SU-DHL-6 (cell line): ENCODE measurements around the gene CRYGN.

ENCODE experiments used
- H2AFZ ChIP-seq: fragments of 200-600 bp; sonication (generic); 2 replicates; pipeline ENCODE4 v1.6.1; 2014; ENCODE audit warnings: low read depth, mild to moderate bottlenecking, moderate library complexity, mixed read lengths, antibody characterized with exemption, low read length; ENCODE audit not compliant: severe bottlenecking
- H3F3A ChIP-seq: fragments of 200-600 bp; shearing (Covaris generic); 2 replicates; pipeline ENCODE4 v1.6.0; 2016; ENCODE audit warnings: antibody characterized with exemption, mild to moderate bottlenecking; ENCODE audit not compliant: insufficient read depth
- H3K27ac ChIP-seq: fragments of 200-600 bp; sonication (generic); 2 replicates; pipeline ENCODE4 v1.5.1; 2016; ENCODE audit warnings: low read depth, mild to moderate bottlenecking, low read length, moderate library complexity, mixed read lengths
- H3K27me3 ChIP-seq: fragments of 200-600 bp; sonication (generic), shearing (Covaris generic); 2 replicates; pipeline ENCODE4 v1.6.0; 2014; ENCODE audit warnings: mild to moderate bottlenecking, low read length
- H3K36me3 ChIP-seq: fragments of 200-600 bp; sonication (generic); 2 replicates; pipeline ENCODE4 v1.6.1; 2014; ENCODE audit warnings: mild to moderate bottlenecking, low read length, mixed read lengths
- H3K4me2 ChIP-seq: fragments of 300-600, 200-600 bp; shearing (Covaris generic), sonication (generic); 2 replicates; pipeline ENCODE4 v1.6.0; 2014; ENCODE audit warnings: low read length, low read depth, mild to moderate bottlenecking; ENCODE audit not compliant: poor library complexity, severe bottlenecking
- H3K4me3 ChIP-seq: fragments of 200-600 bp; sonication (generic); 2 replicates; pipeline ENCODE4 v1.5.1; 2014; ENCODE audit warnings: antibody characterized with exemption, low read length, mild to moderate bottlenecking, mixed read lengths; ENCODE audit not compliant: insufficient read depth, poor library complexity, severe bottlenecking
- H3K79me2 ChIP-seq: fragments of 200-600 bp; sonication (generic); 2 replicates; pipeline ENCODE4 v1.6.1; 2014; ENCODE audit warnings: mild to moderate bottlenecking, low read length, moderate library complexity; ENCODE audit not compliant: insufficient read depth
- H3K9ac ChIP-seq: fragments of 200-600 bp; sonication (generic); 2 replicates; pipeline ENCODE4 v1.7.0; 2014; ENCODE audit warnings: mild to moderate bottlenecking, low read length
- H3K9me2 ChIP-seq: fragments of 200-600 bp; sonication (generic); replicated peaks from 2 replicates; pipeline ENCODE4 v1.6.1; 2014; ENCODE audit warnings: low read length; ENCODE audit not compliant: insufficient read depth
- H3K9me3 ChIP-seq: fragments of 200-600 bp; sonication (generic); 2 replicates; pipeline ENCODE4 v1.6.1; 2014; ENCODE audit warnings: low read length, mixed read lengths; ENCODE audit not compliant: insufficient read depth
- H4K20me1 ChIP-seq: fragments of 200-600 bp; sonication (generic); 2 replicates; pipeline ENCODE4 v1.6.1; 2014; ENCODE audit warnings: low read depth, mild to moderate bottlenecking, antibody characterized with exemption, low read length, moderate library complexity, mixed read lengths
- EZH2phosphoT487 ChIP-seq: fragments of 200-600 bp; sonication (generic), shearing (Covaris generic); conservative IDR thresholded peaks from 2 replicates; pipeline ENCODE4 v1.6.1; 2018; ENCODE audit warnings: mild to moderate bottlenecking, antibody characterized with exemption, low read length, moderate library complexity, mixed read lengths
- TF ChIP-seq, protein P1 (sequence below): fragments of 200-600 bp; sonication (generic); IDR thresholded peaks from one replicate; pipeline ENCODE4 v1.5.1; 2017; ENCODE audit warnings: antibody characterized with exemption, mild to moderate bottlenecking, low read length, moderate library complexity; ENCODE audit not compliant: insufficient read depth, poor library complexity, severe bottlenecking

The CRYGN gene

DNA sequence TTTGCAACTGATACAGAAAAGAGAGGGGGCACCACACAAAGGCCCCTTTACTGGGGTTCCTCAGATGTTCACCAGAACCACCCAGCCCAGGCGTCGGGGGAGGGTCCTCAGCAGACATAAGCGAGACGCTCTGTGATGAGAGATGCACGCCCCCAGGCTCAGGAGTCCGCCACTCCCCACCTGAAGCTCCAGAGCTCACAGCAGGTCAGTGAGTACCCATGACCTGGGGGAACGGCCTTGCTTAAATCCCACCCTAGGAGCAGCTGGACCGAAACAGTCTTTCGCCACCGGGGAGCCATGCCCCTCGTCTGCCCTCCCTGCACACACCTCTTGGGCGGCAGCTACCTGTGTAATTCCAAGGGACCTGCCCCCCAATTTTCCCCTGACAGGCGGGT, 2.8 kb downstream of the CRYGN start:
- Histone ChIP-seq H3K36me3 (no peaks in the 10 kb centered on the region), H3K27ac (no peak overlapping the region)

DNA sequence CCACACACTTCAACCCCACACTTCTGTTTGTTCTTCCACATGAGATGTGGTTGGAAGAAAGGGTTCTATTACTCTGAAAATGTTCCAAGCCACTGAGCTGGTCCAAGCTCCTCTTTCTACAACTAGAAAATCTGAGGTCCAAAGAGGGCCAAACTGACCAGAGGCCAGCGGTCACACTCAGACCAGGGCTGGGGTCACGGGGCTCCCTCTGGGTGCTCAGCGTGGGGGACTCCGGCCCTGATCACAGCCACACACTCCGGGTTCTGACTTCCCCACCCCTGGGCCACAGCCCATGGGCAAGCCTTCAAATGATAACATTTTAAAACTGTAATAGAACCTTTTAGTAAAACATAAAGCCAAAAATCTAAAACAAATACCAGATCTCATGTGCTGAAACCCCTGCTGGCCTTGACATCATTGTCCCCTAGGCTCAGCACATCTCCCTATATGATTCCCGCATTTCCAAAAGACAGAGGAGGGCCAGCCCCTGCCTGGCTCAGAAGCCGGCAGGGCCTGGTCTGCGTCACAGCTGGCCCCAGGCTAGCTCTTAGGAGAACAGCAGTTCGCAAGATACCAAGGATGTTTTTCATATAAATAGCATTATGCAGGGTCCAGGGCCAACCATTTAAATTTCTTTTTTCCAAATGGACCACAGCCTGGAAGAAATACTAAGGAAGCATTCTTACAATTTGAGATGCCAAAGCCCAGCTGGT, 3.3 kb downstream of the CRYGN start:
- no peak overlapping the region for H3K9ac ChIP-seq
- H3K27ac ChIP-seq, result no peak overlapping the region
- no peaks in the 10 kb centered on the region for H3K9me2 ChIP-seq
- no peaks in the 10 kb centered on the region for H4K20me1 ChIP-seq
- TF ChIP-seq EZH2phosphoT487, result no peak
- TF ChIP-seq, protein P1, sequence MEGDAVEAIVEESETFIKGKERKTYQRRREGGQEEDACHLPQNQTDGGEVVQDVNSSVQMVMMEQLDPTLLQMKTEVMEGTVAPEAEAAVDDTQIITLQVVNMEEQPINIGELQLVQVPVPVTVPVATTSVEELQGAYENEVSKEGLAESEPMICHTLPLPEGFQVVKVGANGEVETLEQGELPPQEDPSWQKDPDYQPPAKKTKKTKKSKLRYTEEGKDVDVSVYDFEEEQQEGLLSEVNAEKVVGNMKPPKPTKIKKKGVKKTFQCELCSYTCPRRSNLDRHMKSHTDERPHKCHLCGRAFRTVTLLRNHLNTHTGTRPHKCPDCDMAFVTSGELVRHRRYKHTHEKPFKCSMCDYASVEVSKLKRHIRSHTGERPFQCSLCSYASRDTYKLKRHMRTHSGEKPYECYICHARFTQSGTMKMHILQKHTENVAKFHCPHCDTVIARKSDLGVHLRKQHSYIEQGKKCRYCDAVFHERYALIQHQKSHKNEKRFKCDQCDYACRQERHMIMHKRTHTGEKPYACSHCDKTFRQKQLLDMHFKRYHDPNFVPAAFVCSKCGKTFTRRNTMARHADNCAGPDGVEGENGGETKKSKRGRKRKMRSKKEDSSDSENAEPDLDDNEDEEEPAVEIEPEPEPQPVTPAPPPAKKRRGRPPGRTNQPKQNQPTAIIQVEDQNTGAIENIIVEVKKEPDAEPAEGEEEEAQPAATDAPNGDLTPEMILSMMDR, result no peak
- H3K27me3 ChIP-seq, result no peaks in the 10 kb centered on the region
- no peak overlapping the region for H3K4me3 ChIP-seq
- H3K4me2 ChIP-seq, result no peak overlapping the region
- no peaks in the 10 kb centered on the region for H3K36me3 ChIP-seq
- no peaks in the 10 kb centered on the region for H3K79me2 ChIP-seq
- H3F3A ChIP-seq, result no peaks in the 10 kb centered on the region
- H3K9me3 ChIP-seq, result no peaks in the 10 kb centered on the region
- H2AFZ ChIP-seq, result no peak overlapping the region

More for the DNA sequence above, 2.8 kb downstream of the CRYGN start:
- Histone ChIP-seq H3K4me2 (no peak overlapping the region), H3K9ac (no peak overlapping the region), H3K9me3 (no peaks in the 10 kb centered on the region), H3K4me3 (no peak overlapping the region), H3K79me2 (no peaks in the 10 kb centered on the region), H3K9me2 (no peaks in the 10 kb centered on the region), H2AFZ (no peak overlapping the region), H3F3A (no peaks in the 10 kb centered on the region), H3K27me3 (no peaks in the 10 kb centered on the region), H4K20me1 (no peaks in the 10 kb centered on the region)
- TF ChIP-seq EZH2phosphoT487, result no peak
- TF ChIP-seq, protein P1, result no peak

GRCh38 chr7:151435971-151436370, 4.0 kb downstream of the CRYGN start:
- Histone ChIP-seq H3K27me3 (no peaks in the 10 kb centered on the region), H3K4me3 (no peak overlapping the region), H3F3A (no peaks in the 10 kb centered on the region), H3K9me2 (no peaks in the 10 kb centered on the region), H3K36me3 (no peaks in the 10 kb centered on the region), H3K27ac (no peak overlapping the region), H3K79me2 (no peaks in the 10 kb centered on the region), H3K4me2 (no peak overlapping the region), H2AFZ (no peak overlapping the region), H4K20me1 (no peaks in the 10 kb centered on the region), H3K9ac (no peak overlapping the region), H3K9me3 (no peaks in the 10 kb centered on the region)
- TF ChIP-seq, protein P1, result no peak
- no peak for TF ChIP-seq EZH2phosphoT487
